ENCODE results near the gene PPP4R2.

The PPP4R2 gene

DNA sequence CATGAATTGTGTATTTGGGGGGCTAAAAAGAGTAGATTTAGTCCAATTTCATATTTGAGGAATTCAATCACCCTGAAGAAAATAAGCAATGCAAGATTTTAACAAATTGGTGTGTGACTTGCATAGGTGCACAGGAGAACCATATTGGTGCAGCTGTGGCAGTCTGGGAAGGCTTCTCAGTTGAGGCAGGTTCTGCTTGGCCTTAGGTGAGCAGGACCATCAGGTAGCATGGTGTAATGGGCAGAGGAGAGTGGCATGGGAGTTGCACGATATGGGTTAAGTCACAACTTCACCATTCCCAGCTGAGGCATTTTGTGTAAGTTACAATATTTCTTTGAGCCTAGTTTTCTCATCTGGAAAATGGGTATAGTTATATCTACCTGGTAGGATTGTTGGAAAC lies 75.3 kb downstream of the PPP4R2 start:
- no peak for DNase-seq

DNA sequence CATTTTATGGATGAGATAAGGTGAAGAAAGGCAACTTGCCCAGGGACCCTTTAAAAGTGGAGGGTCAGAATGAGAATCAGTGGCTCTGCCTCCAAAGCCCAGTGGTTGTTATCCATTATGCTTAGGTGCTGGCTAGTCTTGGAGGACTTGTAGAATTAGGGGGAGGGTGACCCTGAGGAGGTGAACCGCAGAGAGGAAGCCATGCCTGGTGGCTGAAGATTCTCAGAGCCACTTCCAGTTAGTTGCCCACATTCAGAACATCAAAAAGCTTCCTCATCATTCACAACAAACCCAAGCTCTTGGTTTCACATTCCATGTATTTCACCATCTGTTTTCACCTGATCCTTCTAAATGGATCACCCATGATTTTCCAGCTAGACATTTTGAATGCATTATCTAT lies 76.0 kb downstream of the PPP4R2 start:
- DNase-seq: no peak

DNA sequence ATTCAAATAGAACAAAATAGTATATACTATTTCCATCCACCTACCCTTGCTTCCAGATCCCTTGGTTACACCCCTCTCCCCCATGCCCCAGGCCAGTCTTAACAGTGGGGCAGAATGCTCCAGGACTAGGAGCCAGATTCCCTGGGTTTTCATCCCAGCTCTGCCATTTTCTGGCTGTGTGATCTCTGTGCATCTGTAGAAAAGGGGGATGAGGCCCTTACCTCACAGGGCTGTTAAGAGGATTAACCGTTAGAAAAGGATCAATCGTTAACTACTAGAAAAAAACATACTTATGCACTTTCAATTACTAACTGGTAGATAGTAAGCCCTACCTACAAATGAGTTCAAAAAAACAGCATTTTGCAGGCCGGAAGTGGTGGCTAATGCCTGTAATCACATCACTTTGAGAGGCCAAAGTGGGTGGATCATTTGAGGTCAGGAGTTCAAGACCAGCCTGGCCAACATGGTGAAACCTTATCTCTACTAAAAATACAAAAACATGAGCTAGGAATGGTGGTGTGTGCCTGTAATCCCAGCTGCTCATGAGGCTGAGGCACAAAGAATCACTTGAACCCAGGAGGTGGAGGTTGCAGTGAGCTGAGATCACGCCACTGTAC lies 76.6 kb downstream of the PPP4R2 start:
- no peak for DNase-seq

DNA sequence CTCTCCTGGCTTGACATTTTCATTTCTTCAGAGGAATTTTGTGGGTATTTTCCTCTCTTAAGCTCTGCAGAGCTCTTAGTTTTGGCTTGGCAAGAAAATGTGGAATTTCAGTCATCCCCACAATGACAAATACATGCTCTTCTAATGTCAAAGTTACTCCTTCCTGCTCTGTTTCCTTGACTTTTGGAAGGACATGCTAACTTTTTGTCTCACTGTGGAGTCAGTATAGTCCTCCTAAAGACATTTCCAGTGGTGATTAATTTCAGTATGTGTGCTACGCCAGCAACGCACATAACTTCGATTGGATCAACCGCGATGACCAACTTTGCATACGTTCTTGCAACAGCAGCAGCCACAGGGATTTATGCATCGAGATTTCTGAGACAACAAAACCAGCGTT lies 78.2 kb downstream of the PPP4R2 start:
- DNase-seq: no peak

DNA sequence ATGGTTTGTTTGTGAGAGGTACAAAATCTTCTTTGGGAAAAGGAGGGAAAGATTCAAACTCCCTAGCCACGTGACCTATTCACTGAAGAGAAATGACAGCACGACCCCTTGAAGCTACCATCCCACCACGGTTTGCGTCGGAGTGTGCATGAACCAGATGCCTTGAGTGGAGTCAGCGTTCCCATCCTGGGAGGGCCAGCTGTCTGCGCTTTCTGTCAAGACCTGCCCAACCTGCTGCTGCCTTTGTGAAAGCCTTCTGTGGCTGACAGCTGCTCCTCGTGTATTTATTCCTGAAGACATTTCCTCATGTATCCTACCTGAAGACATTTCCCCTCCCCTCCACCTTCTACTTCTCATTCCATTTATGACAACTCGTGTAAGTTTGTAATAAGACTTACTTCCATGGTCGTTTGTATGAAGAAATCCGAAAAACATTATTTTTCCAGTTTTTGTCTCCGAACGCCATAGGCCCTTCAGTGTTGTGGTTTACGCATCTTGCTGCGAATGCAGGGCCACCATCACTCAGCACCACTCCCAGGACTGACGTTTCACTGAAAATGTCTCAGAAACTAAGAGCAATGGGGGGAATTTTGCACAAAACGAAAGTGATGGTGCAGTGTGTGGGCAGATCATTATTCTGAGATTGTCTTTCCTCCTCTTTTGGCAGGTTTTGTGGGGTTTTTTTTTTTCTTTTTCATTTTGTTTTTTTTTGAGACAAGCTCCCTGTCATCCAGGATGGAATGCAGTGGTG lies 83.8 kb downstream of the PPP4R2 start:
- no peak for DNase-seq

DNA sequence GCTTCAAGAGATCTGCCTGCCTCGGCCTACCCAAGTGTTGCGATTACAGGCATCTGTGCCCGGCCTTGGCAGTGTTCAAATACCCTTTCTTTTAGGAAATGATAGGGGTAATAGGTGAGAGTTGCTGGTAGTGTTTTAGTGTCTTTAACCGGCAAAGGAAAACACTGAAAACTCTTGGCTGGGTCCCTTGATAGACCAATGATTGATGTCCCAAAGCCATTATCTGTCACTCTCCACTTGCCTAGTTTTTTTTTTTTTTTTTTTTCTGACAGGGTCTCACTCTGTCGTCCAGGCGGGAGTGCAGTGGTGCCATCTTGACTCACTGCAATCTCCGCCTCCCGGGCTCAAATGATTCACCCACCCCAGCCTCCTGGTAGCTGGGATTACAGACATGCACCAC lies 84.5 kb downstream of the PPP4R2 start:
- DNase-seq: no peak

DNA sequence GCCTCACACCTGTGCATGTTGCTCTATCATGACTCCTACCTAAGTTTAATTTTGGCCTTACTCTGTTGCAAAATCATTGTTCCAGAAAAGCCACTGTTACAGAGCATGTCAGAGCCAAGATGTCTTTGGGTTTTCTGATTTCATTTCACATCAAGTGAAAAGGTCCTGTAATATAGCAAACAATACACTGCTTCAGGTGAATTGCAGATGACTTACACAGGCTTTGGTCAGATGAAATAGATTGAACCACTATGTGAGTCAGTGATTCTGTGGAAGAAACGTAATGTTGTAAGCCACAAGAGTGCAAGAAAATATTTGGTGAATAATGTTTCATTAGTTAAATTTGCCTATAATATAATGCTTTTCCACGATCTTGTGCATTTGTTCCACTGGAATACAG lies 87.6 kb downstream of the PPP4R2 start:
- DNase-seq: no peak

DNA sequence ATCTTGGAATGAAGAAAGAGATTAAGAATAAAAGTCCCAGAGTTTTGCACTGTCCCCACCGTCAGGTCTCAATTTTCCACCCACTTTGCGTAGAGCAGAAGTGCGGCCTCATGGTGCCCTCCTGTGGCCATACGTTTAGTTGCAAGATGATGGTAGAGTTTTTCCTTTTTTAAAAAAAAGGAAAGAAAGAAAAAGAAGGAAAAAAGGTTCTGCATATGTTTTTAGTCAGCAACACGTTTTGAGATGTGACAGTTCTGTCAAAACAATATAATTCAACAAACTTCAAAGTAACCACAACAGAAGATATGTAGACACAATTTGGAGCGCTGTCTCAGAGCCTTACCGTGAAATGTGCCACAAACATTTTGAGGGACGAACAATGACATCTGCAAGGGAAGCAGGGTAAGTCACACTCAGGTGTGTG lies 89.5 kb downstream of the PPP4R2 start:
- DNase-seq: no peak

DNA sequence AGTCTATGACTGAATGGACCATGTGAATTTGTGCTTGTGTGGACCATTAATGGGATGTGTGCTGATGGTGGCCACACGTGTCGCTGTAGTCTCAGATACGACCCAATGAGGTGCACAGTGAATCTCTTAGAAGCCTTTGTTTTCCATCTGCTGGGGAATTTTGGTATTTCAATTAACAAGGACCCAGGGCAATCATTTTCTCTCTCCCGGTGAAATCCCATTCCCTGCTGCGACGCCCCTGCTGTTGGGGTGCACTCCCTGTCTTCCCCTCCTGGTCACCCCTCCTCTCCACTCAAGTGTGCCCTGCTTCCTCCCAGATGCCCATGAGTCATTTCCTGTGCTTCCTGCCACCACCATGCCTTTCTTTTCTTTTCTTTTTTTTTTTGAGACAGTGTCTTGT lies 97.5 kb downstream of the PPP4R2 start:
- DNase-seq: no peak

DNA sequence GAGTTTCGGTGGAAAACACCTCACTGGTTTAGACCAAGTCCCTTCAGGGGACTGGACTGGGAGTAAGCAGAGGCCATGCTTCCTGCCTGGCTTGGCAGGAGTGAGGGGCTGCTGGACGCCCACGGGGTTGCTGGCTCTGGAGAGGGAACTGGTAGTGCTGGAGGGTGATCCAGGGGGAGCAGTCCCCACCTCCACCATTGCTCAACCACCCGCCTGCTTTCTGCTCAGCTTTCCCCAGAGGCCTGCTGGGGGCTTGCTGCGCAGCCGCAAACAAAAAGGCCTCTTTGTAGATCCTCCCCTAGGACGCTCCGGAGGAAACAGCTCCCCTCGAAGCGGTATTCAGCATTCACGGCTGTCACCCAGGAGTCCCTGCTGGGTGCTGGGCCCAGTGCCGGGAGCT lies 98.3 kb downstream of the PPP4R2 start:
- no peak for DNase-seq

DNA sequence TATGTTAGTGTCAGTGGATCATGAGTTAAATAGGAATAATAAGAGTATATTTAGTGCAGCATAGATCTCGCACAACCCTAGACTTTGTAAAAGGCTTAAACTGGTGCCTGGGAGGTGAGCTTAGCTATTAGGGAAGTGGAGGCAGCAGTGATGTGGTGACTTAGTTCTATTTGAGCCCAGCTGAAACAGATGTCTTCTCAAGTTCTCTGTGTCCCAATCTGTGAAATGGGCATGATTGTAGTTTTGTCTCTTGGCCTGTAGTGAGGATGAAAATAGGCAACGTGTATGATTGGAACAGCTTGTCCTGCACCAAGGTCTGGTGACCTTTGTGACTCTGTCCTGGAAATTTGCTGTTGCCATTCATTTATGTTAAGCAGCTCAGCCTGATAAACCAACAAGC lies 99.6 kb downstream of the PPP4R2 start:
- DNase-seq: no peak

DNA sequence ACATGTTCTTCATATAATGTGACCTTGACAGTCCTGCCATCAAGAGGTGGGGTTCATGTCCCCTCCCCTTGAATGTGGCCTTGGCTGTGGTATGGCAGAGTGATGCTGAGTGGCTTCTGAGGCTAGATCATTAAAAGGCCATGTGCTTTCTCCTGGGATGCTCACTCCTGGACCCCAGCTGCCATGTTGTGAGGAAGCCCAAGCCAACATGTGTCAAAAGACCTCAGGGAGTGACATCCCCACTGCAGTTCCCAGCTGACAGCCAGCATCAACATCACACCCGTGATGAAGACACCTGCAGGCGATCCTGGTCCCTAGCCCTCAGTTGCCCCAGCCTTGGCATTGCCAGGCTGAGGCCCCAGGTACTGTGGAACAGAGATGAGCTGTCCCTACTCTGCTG lies 101.4 kb downstream of the PPP4R2 start:
- no peak for DNase-seq

DNA sequence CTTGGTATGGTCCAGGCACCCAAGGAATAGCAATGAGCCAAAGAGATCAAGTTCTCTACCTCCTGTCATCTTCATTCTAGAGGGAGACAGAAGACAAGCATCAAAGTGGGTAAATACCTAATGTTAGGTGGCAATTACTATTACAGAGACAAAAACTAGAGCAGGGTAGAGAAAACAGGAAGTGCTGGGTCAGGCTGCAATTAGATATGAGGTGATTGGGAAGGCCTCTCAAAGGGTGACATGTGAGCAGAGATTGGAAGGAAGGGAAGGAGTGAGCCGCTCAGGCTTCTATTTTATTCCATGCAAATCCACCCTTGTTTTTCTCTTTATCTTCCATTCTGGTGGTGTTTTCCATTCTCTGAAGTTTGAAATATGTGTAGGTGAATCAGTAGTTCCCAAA lies 102.3 kb downstream of the PPP4R2 start:
- no peak for DNase-seq

DNA sequence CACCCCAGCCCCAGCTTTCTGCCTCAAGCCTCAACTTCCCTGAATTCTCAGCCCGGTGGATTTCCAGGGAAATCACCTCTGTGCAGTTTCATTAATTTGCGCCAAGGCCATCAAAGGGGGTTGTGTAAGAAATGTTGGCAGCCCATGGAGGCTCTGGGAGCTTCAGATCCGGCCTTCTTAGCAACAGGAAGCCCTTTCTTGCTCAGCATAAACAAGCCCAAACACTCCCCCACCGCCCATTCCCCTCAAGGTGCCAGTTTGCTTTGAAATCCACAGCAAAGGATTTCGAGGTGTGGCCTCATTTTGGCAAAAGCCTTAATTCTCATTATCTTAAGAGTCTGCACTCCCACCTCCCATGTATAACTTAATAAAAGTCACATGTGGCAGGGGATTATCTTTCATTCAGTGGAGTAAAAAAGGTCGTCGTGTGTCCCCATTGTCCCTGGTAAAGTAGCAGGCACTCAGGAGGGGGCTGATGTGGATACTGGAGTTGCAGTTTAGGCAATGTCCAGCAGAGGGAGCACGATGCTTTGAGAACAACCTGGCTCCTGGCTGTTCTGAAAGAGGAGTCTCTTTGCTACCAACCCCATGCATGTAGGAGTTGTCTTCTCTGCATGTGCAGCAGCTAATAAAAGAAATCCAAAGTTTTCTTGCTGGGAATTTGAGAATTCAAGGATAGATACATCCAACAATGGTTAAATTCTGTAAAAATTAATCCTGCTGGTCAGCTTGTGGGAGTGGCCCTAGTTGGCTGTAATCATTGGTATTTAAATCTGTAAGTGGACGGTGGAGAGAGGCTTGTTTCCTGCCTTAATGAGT lies 104.3 kb downstream of the PPP4R2 start:
- DNase-seq: peak; percentile 13 to 31

DNA sequence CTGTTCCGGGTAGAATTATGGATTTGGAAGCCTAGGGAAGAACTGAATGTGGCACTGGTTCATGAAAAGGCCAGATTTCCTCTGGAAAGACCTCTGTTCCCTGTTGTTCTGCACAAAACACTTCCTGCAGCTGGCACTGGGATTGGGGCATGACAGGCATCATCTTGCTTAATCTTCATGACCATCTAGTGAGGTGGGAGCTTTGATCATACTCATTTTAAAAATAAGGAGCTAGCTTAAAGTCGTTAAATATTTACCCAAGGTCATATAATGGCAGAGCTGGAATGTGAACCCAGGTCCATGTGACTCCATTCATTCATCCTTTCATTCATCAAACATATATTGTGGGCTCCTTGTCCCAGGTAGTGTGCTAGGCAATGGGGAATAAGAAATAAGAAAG lies 105.3 kb downstream of the PPP4R2 start:
- no peak for DNase-seq

DNA sequence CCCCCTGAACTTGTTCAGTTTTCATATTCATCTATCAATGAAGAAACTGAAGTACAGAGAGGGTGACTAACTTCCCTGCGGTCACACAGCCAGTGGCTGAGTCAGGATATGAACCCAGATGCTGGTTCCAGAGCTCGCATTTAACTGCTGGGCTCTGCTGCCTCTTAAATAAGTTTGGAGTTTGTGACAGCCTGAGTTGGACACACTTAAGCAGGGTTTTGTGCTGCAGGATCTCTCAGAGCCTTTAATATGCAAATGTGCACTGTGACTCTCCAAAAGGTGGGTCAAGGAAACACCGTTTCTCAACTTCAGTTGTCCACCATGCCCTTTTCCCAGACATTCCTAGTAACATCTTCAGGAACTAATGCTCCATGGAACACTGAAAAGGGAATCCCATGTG lies 110.6 kb downstream of the PPP4R2 start:
- DNase-seq: no peak

DNA sequence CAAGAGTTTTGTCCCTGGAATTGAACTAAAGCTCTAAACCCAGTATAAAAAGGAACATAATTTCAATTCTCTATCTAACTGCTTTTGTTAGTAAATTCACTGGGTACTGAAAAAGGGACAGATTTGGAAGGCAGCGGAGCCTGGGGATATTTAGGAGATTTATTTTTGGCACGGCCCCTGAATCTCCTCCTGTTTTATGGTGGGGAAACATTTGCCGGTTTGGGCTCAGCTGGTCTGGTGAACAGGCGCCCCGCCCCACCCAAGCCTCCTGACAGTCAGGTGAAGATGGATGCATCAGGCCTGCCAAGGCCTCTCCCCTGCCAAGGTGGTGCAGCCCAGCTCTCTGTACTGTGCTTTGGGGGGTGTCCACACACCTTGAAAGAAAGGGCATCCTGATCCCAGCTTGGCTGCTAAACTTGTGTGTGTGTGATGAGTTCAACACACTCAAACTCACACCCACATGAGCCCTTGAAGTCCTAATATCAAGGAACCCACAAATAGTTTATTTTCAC lies 111.1 kb downstream of the PPP4R2 start:
- no peak for DNase-seq

DNA sequence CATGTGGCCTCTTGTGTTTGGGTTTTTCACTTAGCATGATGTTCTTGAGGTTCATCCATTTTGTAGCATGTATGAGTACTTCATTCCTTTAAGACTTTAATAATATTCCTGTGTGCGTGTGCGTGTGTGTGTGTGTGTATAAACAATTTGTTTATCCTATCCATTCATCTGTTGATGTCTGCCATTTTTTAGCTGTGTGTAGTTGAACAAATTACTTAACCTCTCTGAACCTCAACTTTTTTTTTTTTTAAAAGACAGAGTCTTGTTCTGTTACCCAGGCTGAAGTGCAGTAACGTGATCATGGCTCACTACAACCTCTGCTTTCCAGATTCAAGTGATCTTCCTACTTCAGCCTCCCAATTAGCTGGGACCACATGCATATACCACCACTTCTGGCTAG lies 112.1 kb downstream of the PPP4R2 start:
- DNase-seq: no peak

DNA sequence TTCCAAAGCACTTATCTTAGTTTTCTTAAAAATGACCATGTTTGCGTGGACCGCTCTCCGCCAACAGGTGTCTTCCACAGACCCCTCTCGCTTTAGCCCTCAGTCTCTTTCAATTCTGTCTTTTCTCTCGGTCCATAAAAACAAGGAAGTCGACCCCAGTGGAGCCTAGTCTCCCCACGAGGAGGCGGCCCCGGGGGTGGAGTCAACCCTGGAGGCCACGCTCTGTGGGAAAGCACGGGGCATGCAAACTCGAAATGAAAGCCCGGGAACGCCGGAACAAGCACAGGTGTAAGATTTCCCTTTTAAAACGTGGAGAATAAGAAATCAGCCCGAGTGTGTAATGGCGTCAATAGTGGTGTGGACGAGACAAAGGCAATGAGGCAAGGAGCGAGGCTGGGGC lies 113.9 kb downstream of the PPP4R2 start:
- no peak for DNase-seq

DNA sequence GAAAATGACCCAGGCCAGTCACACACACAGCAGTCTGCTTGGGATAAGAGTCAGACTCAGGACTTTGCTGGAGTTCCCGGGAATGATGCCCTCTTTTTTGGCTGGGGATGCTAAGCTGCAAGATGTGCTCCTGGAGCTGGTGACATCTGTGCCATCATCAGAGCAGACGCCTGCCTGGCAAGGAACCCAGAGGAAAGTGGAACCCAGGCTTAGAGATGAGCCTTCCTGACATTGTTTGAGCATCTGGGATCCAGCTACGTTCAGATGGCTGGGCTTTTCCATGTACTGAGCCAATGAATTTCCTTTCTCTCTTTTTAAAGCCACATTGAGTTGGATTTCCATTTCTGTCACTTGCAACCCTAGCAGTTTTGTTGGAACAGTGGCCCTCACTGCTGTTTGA lies 118.1 kb downstream of the PPP4R2 start:
- no peak for DNase-seq

DNA sequence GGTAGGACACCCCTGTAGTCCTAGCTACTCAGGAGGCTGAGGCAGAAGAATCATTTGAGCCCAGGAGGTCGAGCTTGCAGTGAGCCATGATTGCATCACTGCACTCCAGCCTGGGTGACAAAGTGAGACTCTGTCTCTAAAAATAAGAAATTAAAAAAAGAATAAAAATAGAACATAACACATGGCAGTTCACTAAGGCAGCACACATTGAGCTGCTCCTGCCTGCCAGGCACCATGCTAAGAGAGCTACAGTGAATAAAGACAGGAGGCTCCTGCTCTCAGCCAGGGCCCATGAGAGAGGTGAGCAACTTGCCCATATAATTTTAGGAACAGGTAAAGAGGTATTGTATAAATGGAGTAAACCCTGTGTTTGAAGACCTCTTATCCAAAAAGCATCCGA lies 119.2 kb downstream of the PPP4R2 start:
- DNase-seq: no peak

Data from NCI-H187 (cell line).